HG03460 (cell line): ENCODE results near the gene VOPP1.
"Not testable (repeated sequence)": the region's sequence is repeated elsewhere in the genome, so short reads cannot be mapped to it uniquely, and the experiment has no call there.

ENCODE experiments used
- ATAC-seq: cut with Tn5 transposase; IDR thresholded peaks from one replicate; pipeline ENCODE4 v1.9.1; 2021; ENCODE audit not compliant: unreplicated experiment

The VOPP1 gene

GRCh38 chr7:55512635-55513191, 59.6 kb downstream of the VOPP1 start:
- ATAC-seq, result no peak

- ATAC-seq, result no peak
Observed at GRCh38 chr7:55510621-55511020, 61.7 kb downstream of the VOPP1 start.

GRCh38 chr7:55510206-55510605, 62.1 kb downstream of the VOPP1 start:
- not testable (repeated sequence) for ATAC-seq

- ATAC-seq, result peak; percentile 20
Observed at GRCh38 chr7:55509322-55509721, 63.0 kb downstream of the VOPP1 start.

GRCh38 chr7:55508221-55509011, 63.9 kb downstream of the VOPP1 start:
- ATAC-seq, result peak; percentile 69

- no peak for ATAC-seq
Observed at GRCh38 chr7:55507743-55508142, 64.6 kb downstream of the VOPP1 start.

- ATAC-seq, result no peak
Observed at GRCh38 chr7:55504967-55505658, 67.2 kb downstream of the VOPP1 start.

GRCh38 chr7:55504093-55504859, 68.0 kb downstream of the VOPP1 start:
- no peak for ATAC-seq

GRCh38 chr7:55502858-55503440, 69.4 kb downstream of the VOPP1 start:
- no peak for ATAC-seq

GRCh38 chr7:55502124-55502857, 70.0 kb downstream of the VOPP1 start:
- no peak for ATAC-seq

GRCh38 chr7:55501611-55502010, 70.7 kb downstream of the VOPP1 start:
- no peak for ATAC-seq

- ATAC-seq, result no peak
Observed at GRCh38 chr7:55500117-55500756, 72.1 kb downstream of the VOPP1 start.

- no peak for ATAC-seq
Observed at GRCh38 chr7:55499591-55499990, 72.7 kb downstream of the VOPP1 start.

- ATAC-seq, result no peak
Observed at GRCh38 chr7:55498770-55499169, 73.5 kb downstream of the VOPP1 start.

GRCh38 chr7:55498142-55498541, 74.2 kb downstream of the VOPP1 start:
- no peak for ATAC-seq

- no peak for ATAC-seq
Observed at GRCh38 chr7:55497521-55497920, 74.8 kb downstream of the VOPP1 start.

- ATAC-seq, result no peak
Observed at GRCh38 chr7:55496906-55497305, 75.4 kb downstream of the VOPP1 start.

GRCh38 chr7:55494951-55495350, 77.4 kb downstream of the VOPP1 start:
- ATAC-seq, result no peak

GRCh38 chr7:55493408-55493807, 78.9 kb downstream of the VOPP1 start:
- ATAC-seq, result no peak

- no peak for ATAC-seq
Observed at GRCh38 chr7:55491346-55491745, 81.0 kb downstream of the VOPP1 start.
